Brain microvascular endothelial cell (primary cell): ENCODE results near the gene VSIG1.
A peak's percentile ranks its signal among the peaks of the same experiment; 100 is the strongest.

ENCODE experiments used
- DNase-seq: peaks from one replicate; pipeline ENCODE4 v3.0.0-alpha.2; 2020
- H3K27ac ChIP-seq: fragments of 250-450 bp; sonication (Bioruptor Pico); 2 replicates; pipeline ENCODE4 v1.5.1; 2020; ENCODE audit warnings: mild to moderate bottlenecking, moderate library complexity
- H3K27me3 ChIP-seq: fragments of 250-450 bp; sonication (Bioruptor Pico); replicated peaks from 2 replicates; pipeline ENCODE4 v1.5.1; 2020; ENCODE audit warnings: mild to moderate bottlenecking
- H3K36me3 ChIP-seq: fragments of 250-450 bp; sonication (Bioruptor Pico); replicated peaks from 2 replicates; pipeline ENCODE4 v1.5.1; 2020; ENCODE audit warnings: mild to moderate bottlenecking
- H3K4me3 ChIP-seq: 2 replicates; pipeline ENCODE4 v1.5.1; 2011; ENCODE audit warnings: low read depth, mild to moderate bottlenecking, control low read depth, low read length, moderate library complexity
- CTCF ChIP-seq: IDR thresholded peaks from 2 replicates; pipeline ENCODE4 v1.5.1; 2011; ENCODE audit warnings: low read depth, mild to moderate bottlenecking, moderate library complexity, low read length, control low read depth, inconsistent platforms; ENCODE audit errors: missing control alignments
- in situ Hi-C: cut with HindIII; loops from 2 replicates; pipeline ENCODE4 v1.10.0; 2017; ENCODE audit warnings: low sequenced_read_pairs, low pct_ligation_motif_present

Gene VSIG1

GRCh38 chrX:108068121-108068520 lies 23.3 kb downstream of the VSIG1 start:
- no peak for DNase-seq
- no peak for TF ChIP-seq CTCF
- no peak overlapping the region for H3K27ac ChIP-seq
- no peak overlapping the region for H3K4me3 ChIP-seq
- H3K27me3 ChIP-seq: no peaks in the 10 kb centered on the region
- no peaks in the 10 kb centered on the region for H3K36me3 ChIP-seq
- in situ Hi-C loops: no loop called here

- no peaks in the 10 kb centered on the region for H3K36me3 ChIP-seq
- TF ChIP-seq CTCF: no peak
- H3K4me3 ChIP-seq: no peak overlapping the region
- in situ Hi-C loops: no loop called here
- H3K27me3 ChIP-seq: no peaks in the 10 kb centered on the region
- peak; percentile 31 for DNase-seq
- no peak overlapping the region for H3K27ac ChIP-seq
These were observed 26.0 kb downstream of the VSIG1 start for GRCh38 chrX:108070891-108071290.

- Histone ChIP-seq H3K27me3 (no peaks in the 10 kb centered on the region), H3K36me3 (no peaks in the 10 kb centered on the region), H3K27ac (no peak overlapping the region), H3K4me3 (no peak overlapping the region)
- TF ChIP-seq CTCF: no peak
- DNase-seq: no peak
- in situ Hi-C loops: no loop called here
These were observed 26.7 kb downstream of the VSIG1 start for GRCh38 chrX:108071578-108071977.

GRCh38 chrX:108072746-108073145 lies 27.9 kb downstream of the VSIG1 start:
- Histone ChIP-seq H3K36me3 (no peaks in the 10 kb centered on the region), H3K27ac (peak overlapping the region; percentile 21), H3K4me3 (no peak overlapping the region), H3K27me3 (no peaks in the 10 kb centered on the region)
- TF ChIP-seq CTCF: no peak
- DNase-seq: peak; percentile 83
- in situ Hi-C loops: no loop called here

GRCh38 chrX:108081110-108081509 lies 36.2 kb downstream of the VSIG1 start:
- Histone ChIP-seq H3K27me3 (no peaks in the 10 kb centered on the region), H3K36me3 (no peaks in the 10 kb centered on the region), H3K27ac (no peak overlapping the region), H3K4me3 (no peak overlapping the region)
- in situ Hi-C loops: no loop called here
- no peak for DNase-seq
- no peak for TF ChIP-seq CTCF

- Histone ChIP-seq H3K27me3 (no peaks in the 10 kb centered on the region), H3K4me3 (no peak overlapping the region), H3K36me3 (peaks cover 3% of the 10 kb centered on the region), H3K27ac (no peak overlapping the region)
- TF ChIP-seq CTCF: no peak
- in situ Hi-C loops: no loop called here
- no peak for DNase-seq
These were observed 42.9 kb downstream of the VSIG1 start for GRCh38 chrX:108087792-108088191.
